ENCODE data around the gene LYAR. TPM values are rescaled to one million over a fixed set of nuclear protein-coding genes. Genes with fewer than 3 reads are reported as not detected.
A peak's percentile ranks its signal among the peaks of the same experiment; 100 is the strongest.

LYAR gene
- total RNA-seq (10 to 100 TPM; 12.8 to 26.6 (median 15.1) TPM), polyA plus RNA-seq (10 to 100 TPM; 17.7 to 60.8 (median 38.7) TPM)
- long read RNA-seq, donor 1, transcript LYAR-201 (10 exons, 1,569 nt) = major isoform, 6 of 11 reads
- long read RNA-seq, donor 1, partial matches to known transcripts = 5 of 11 reads
- long read RNA-seq, donor 1, other reads (novel, unspliced or antisense) = 0 of 11 reads
- long read RNA-seq, donor 2, transcript LYAR-201 (10 exons, 1,569 nt) = major isoform, 5 of 18 reads
- long read RNA-seq, donor 2, partial matches to known transcripts = 12 of 18 reads
- long read RNA-seq, donor 2, other reads (novel, unspliced or antisense) = 1 of 18 reads

- peaks cover 0 to 16% of the 10 kb centered on the region in 2 donors for H3K36me3 ChIP-seq (ENCODE audit: insufficient read depth in 1 of 2, low read depth in 1 of 2)
- H3K27me3 ChIP-seq (ENCODE audit: insufficient read depth in 3 of 3, low read length in 2 of 3) = no peaks in the 10 kb centered on the region
- DNase-seq (peak; percentile 93 to 97), ATAC-seq (peak; percentile 93 to 97 (median 96))
- peaks cover 41% of the 10 kb centered on the region for H3K4me1 ChIP-seq
- TF ChIP-seq, protein P1, sequence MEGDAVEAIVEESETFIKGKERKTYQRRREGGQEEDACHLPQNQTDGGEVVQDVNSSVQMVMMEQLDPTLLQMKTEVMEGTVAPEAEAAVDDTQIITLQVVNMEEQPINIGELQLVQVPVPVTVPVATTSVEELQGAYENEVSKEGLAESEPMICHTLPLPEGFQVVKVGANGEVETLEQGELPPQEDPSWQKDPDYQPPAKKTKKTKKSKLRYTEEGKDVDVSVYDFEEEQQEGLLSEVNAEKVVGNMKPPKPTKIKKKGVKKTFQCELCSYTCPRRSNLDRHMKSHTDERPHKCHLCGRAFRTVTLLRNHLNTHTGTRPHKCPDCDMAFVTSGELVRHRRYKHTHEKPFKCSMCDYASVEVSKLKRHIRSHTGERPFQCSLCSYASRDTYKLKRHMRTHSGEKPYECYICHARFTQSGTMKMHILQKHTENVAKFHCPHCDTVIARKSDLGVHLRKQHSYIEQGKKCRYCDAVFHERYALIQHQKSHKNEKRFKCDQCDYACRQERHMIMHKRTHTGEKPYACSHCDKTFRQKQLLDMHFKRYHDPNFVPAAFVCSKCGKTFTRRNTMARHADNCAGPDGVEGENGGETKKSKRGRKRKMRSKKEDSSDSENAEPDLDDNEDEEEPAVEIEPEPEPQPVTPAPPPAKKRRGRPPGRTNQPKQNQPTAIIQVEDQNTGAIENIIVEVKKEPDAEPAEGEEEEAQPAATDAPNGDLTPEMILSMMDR (IDR thresholded peaks at IDR 0.05) = no peak
- H3K27ac ChIP-seq = peak within 1 kb of the TSS; percentile 91
- no peaks in the 10 kb centered on the region for H3K9me3 ChIP-seq
- 0 to 1% (median 0%) methylated on average over 67 to 77 of the region's 77 CpGs for WGBS, 3 donors
- peak within 1 kb of the TSS; percentile 93 for H3K4me3 ChIP-seq
- intact Hi-C loops (cut with DNase I) = loop anchor here (5.0 kb wide), 1 partner anchor 43 kb away; the partner anchor contains the start of gene TMEM128 (in 2 of the 2)
These were observed at the start of gene LYAR, which contains the start of gene ZBTB49 for GRCh38 chr4:4289941-4290850. LYAR (minus strand) TSS chr4:4290154; CDS start chr4:4283742, 6,412 bp downstream. ZBTB49 (plus strand) TSS chr4:4290251; CDS start chr4:4299946, 9,695 bp downstream.

- no peaks in the 10 kb centered on the region for H3K36me3 ChIP-seq (ENCODE audit: insufficient read depth in 1 of 2, low read depth in 1 of 2)
- TF ChIP-seq, protein P1 (IDR thresholded peaks at IDR 0.05) = no peak
- intact Hi-C loops (cut with DNase I) = loop anchor here in 1 of 2 donors (5.0 kb wide), 1 partner anchor 82 kb away; no protein-coding TSS in a partner anchor
- no peak overlapping the region for H3K27ac ChIP-seq
- DNase-seq (no peak), ATAC-seq (no peak)
- H3K4me3 ChIP-seq = no peak overlapping the region
- H3K27me3 ChIP-seq (ENCODE audit: insufficient read depth in 3 of 3, low read length in 2 of 3) = peaks cover 0 to 3% (median 3%) of the 10 kb centered on the region in 3 donors
- no peaks in the 10 kb centered on the region for H3K4me1 ChIP-seq
- H3K9me3 ChIP-seq = no peaks in the 10 kb centered on the region
- 52 to 60% (median 58%) methylated on average over 21 of the region's 21 CpGs for WGBS, 3 donors
These were observed 49.6 kb upstream of the LYAR start for GRCh38 chr4:4339504-4340085.

GRCh38 chr4:4338210-4339001 is 48.5 kb upstream of the LYAR start:
- no peak for ATAC-seq
- H3K36me3 ChIP-seq (ENCODE audit: insufficient read depth in 1 of 2, low read depth in 1 of 2) = no peaks in the 10 kb centered on the region
- DNase-seq = no peak
- H3K27ac ChIP-seq = no peak overlapping the region
- H3K4me1 ChIP-seq = no peaks in the 10 kb centered on the region
- peaks cover 0 to 3% (median 3%) of the 10 kb centered on the region in 3 donors for H3K27me3 ChIP-seq (ENCODE audit: insufficient read depth in 3 of 3, low read length in 2 of 3)
- TF ChIP-seq, protein P1 (IDR thresholded peaks at IDR 0.05) = no peak
- H3K4me3 ChIP-seq = no peak overlapping the region
- intact Hi-C loops (cut with DNase I) = loop anchor here in 1 of 2 donors (5.0 kb wide), 1 partner anchor 81 kb away; no protein-coding TSS in a partner anchor
- 63 to 72% (median 64%) methylated on average over 11 of the region's 11 CpGs for WGBS, 3 donors
- no peaks in the 10 kb centered on the region for H3K9me3 ChIP-seq

All from psoas muscle (tissue), 8 donors.